GM23338 (cell line): ENCODE results near the gene CNTNAP2. TPM values are rescaled to one million over a fixed set of nuclear protein-coding genes. Genes with fewer than 3 reads are reported as not detected.

ENCODE experiments used
- ATAC-seq: fragments of 200-7000 bp; cut with Tn5 transposase; 3 replicates; pipeline ENCODE4 v1.9.1; 2020
- DNase-seq: peaks from one replicate; pipeline ENCODE4 v3.0.0-alpha.2; 2015; ENCODE audit warnings: low spot score
- H2AFZ ChIP-seq: fragments of 200-600 bp; sonication (generic); 2 replicates; pipeline ENCODE4 v1.8.0; 2016; ENCODE audit warnings: antibody characterized with exemption, mild to moderate bottlenecking, moderate library complexity
- H3F3A ChIP-seq: fragments of 200-600 bp; sonication (generic); replicated peaks from 2 replicates; pipeline ENCODE4 v1.8.0; 2017; ENCODE audit warnings: antibody characterized with exemption, mixed run types, low read depth
- H3K27ac ChIP-seq: fragments of 200-600 bp; sonication (generic); 2 replicates; pipeline ENCODE4 v1.6.1; 2016; ENCODE audit warnings: low read depth
- H3K27me3 ChIP-seq: fragments of 200-600 bp; sonication (generic); 2 replicates; pipeline ENCODE4 v1.8.0; 2016; ENCODE audit warnings: mild to moderate bottlenecking, mixed run types, moderate library complexity; ENCODE audit not compliant: insufficient read depth
- H3K36me3 ChIP-seq: fragments of 200-600 bp; sonication (generic); 2 replicates; pipeline ENCODE4 v1.8.0; 2016; ENCODE audit warnings: mild to moderate bottlenecking; ENCODE audit not compliant: insufficient read depth
- H3K4me1 ChIP-seq: fragments of 200-600 bp; sonication (generic); 2 replicates; pipeline ENCODE4 v1.8.0; 2016; ENCODE audit warnings: mild to moderate bottlenecking, moderate library complexity; ENCODE audit not compliant: insufficient read depth
- H3K4me2 ChIP-seq: fragments of 200-600 bp; sonication (generic); 2 replicates; pipeline ENCODE4 v1.7.1; 2017; ENCODE audit warnings: mixed run types
- H3K4me3 ChIP-seq: fragments of 200-600 bp; sonication (generic); 2 replicates; pipeline ENCODE4 v1.6.1; 2016; ENCODE audit warnings: mixed run types
- H3K79me2 ChIP-seq: fragments of 200-600 bp; sonication (generic); replicated peaks from 2 replicates; pipeline ENCODE4 v1.8.0; 2017; ENCODE audit warnings: mild to moderate bottlenecking; ENCODE audit not compliant: insufficient read depth
- H3K9me2 ChIP-seq: fragments of 200-600 bp; sonication (generic); 2 replicates; pipeline ENCODE4 v1.8.0; 2017; ENCODE audit not compliant: insufficient read depth
- H4K20me1 ChIP-seq: fragments of 200-600 bp; sonication (generic); replicated peaks from 2 replicates; pipeline ENCODE4 v1.8.0; 2017; ENCODE audit warnings: mild to moderate bottlenecking; ENCODE audit not compliant: insufficient read depth
- H3K27ac Mint-ChIP-seq: 2 replicates; pipeline ENCODE4 v1.8.0; 2020; ENCODE audit warnings: inconsistent platforms, mild to moderate bottlenecking, moderate library complexity, mixed read lengths
- H3K27me3 Mint-ChIP-seq: 3 replicates; pipeline ENCODE4 v1.8.0; 2022; ENCODE audit warnings: low read depth, mild to moderate bottlenecking, moderate library complexity, mixed read lengths, inconsistent platforms; ENCODE audit not compliant: insufficient read depth, poor library complexity
- H3K36me3 Mint-ChIP-seq: 3 replicates; pipeline ENCODE4 v1.8.0; 2021; ENCODE audit warnings: low read depth, mild to moderate bottlenecking, inconsistent platforms, moderate library complexity, mixed read lengths
- H3K4me1 Mint-ChIP-seq: 3 replicates; pipeline ENCODE4 v1.8.0; 2020; ENCODE audit warnings: mild to moderate bottlenecking, inconsistent platforms, mixed read lengths
- H3K4me3 Mint-ChIP-seq: 3 replicates; pipeline ENCODE4 v1.8.0; 2021; ENCODE audit warnings: moderate library complexity, mild to moderate bottlenecking, inconsistent platforms, mixed read lengths
- H3K9me3 Mint-ChIP-seq: 3 replicates; pipeline ENCODE4 v1.8.0; 2020; ENCODE audit warnings: moderate library complexity, mild to moderate bottlenecking, inconsistent platforms, mixed read lengths
- CREB1 ChIP-seq: fragments of 250-450 bp; sonication (Bioruptor Pico); IDR thresholded peaks from 2 replicates; pipeline ENCODE4 v1.5.0; 2020; ENCODE audit warnings: low read depth, mild to moderate bottlenecking, moderate library complexity
- ETS1 ChIP-seq: IDR thresholded peaks from 2 replicates; pipeline ENCODE4 v1.6.1; 2016; ENCODE audit warnings: antibody characterized with exemption
- EZH2 ChIP-seq: fragments of 200-600 bp; sonication (generic); IDR thresholded peaks from one replicate; pipeline ENCODE4 v1.8.0; 2017; ENCODE audit warnings: antibody characterized with exemption, mild to moderate bottlenecking, low read depth; ENCODE audit not compliant: unreplicated experiment
- EZH2phosphoT487 ChIP-seq: fragments of 200-600 bp; sonication (generic); IDR thresholded peaks from one replicate; pipeline ENCODE4 v1.8.1; 2018; ENCODE audit warnings: antibody characterized with exemption; ENCODE audit not compliant: unreplicated experiment
- JUNB ChIP-seq: IDR thresholded peaks from one replicate; pipeline ENCODE4 v1.6.1; 2016; ENCODE audit warnings: antibody characterized with exemption; ENCODE audit not compliant: unreplicated experiment
- NANOG ChIP-seq: IDR thresholded peaks from 2 replicates; pipeline ENCODE4 v1.6.1; 2016; ENCODE audit warnings: antibody characterized with exemption, borderline replicate concordance
- POLR2AphosphoS5 ChIP-seq: IDR thresholded peaks from 2 replicates; pipeline ENCODE4 v1.6.1; 2016; ENCODE audit warnings: antibody characterized with exemption, low read depth
- STAT1 ChIP-seq: IDR thresholded peaks from one replicate; pipeline ENCODE4 v1.6.1; 2016; ENCODE audit warnings: antibody characterized with exemption; ENCODE audit not compliant: unreplicated experiment
- ZNF114 ChIP-seq: fragments of 250-450 bp; sonication (Bioruptor Pico); IDR thresholded peaks from 2 replicates; pipeline ENCODE4 v1.5.0; 2020; ENCODE audit warnings: mild to moderate bottlenecking, moderate library complexity
- ZNF331 ChIP-seq: fragments of 250-450 bp; sonication (Bioruptor Pico); IDR thresholded peaks from 2 replicates; pipeline ENCODE4 v1.5.0; 2020; ENCODE audit warnings: low read depth, mild to moderate bottlenecking, moderate library complexity
- polyA plus RNA-seq: library from polyadenylated mRNA; unstranded; fragments of >200 nt; fragmentation: Nextera tagmentation; extraction: Ambion mirVana; gene quantifications from 2 replicates; pipeline ENCODE4 v1.2.1, GENCODE V29; 2016
- total RNA-seq: library from RNA; depleted of rRNA; stranded (reverse); fragments of >200 nt; shearing (Covaris generic); gene quantifications from 2 replicates; pipeline ENCODE4 v1.2.3, GENCODE V29; 2014
- TF ChIP-seq, protein P1 (sequence below): fragments of 250-450 bp; sonication (Bioruptor Pico); IDR thresholded peaks from 2 replicates; pipeline ENCODE4 v1.5.0; 2020; ENCODE audit warnings: mild to moderate bottlenecking, moderate library complexity
- TF ChIP-seq, protein P2 (sequence below), 2 experiments: fragments of 200-600 bp in 1 of 2; sonication (generic) in 1 of 2; conservative IDR thresholded peaks; 2 replicates each; pipeline versions ENCODE4 v1.5.1 to v1.6.1; 2016 to 2017; ENCODE audit warnings: antibody characterized with exemption in 2 of 2, low read depth in 2 of 2, mild to moderate bottlenecking in 2 of 2, moderate library complexity in 1 of 2

The CNTNAP2 gene
- total and polyA plus RNA-seq, 2 experiments from 2014 or later: 38.2 to 61.3 TPM

GRCh38 chr7:148144827-148145226 lies 2028.2 kb downstream of the CNTNAP2 start:
- no peak for TF ChIP-seq NANOG
- TF ChIP-seq, protein P1, sequence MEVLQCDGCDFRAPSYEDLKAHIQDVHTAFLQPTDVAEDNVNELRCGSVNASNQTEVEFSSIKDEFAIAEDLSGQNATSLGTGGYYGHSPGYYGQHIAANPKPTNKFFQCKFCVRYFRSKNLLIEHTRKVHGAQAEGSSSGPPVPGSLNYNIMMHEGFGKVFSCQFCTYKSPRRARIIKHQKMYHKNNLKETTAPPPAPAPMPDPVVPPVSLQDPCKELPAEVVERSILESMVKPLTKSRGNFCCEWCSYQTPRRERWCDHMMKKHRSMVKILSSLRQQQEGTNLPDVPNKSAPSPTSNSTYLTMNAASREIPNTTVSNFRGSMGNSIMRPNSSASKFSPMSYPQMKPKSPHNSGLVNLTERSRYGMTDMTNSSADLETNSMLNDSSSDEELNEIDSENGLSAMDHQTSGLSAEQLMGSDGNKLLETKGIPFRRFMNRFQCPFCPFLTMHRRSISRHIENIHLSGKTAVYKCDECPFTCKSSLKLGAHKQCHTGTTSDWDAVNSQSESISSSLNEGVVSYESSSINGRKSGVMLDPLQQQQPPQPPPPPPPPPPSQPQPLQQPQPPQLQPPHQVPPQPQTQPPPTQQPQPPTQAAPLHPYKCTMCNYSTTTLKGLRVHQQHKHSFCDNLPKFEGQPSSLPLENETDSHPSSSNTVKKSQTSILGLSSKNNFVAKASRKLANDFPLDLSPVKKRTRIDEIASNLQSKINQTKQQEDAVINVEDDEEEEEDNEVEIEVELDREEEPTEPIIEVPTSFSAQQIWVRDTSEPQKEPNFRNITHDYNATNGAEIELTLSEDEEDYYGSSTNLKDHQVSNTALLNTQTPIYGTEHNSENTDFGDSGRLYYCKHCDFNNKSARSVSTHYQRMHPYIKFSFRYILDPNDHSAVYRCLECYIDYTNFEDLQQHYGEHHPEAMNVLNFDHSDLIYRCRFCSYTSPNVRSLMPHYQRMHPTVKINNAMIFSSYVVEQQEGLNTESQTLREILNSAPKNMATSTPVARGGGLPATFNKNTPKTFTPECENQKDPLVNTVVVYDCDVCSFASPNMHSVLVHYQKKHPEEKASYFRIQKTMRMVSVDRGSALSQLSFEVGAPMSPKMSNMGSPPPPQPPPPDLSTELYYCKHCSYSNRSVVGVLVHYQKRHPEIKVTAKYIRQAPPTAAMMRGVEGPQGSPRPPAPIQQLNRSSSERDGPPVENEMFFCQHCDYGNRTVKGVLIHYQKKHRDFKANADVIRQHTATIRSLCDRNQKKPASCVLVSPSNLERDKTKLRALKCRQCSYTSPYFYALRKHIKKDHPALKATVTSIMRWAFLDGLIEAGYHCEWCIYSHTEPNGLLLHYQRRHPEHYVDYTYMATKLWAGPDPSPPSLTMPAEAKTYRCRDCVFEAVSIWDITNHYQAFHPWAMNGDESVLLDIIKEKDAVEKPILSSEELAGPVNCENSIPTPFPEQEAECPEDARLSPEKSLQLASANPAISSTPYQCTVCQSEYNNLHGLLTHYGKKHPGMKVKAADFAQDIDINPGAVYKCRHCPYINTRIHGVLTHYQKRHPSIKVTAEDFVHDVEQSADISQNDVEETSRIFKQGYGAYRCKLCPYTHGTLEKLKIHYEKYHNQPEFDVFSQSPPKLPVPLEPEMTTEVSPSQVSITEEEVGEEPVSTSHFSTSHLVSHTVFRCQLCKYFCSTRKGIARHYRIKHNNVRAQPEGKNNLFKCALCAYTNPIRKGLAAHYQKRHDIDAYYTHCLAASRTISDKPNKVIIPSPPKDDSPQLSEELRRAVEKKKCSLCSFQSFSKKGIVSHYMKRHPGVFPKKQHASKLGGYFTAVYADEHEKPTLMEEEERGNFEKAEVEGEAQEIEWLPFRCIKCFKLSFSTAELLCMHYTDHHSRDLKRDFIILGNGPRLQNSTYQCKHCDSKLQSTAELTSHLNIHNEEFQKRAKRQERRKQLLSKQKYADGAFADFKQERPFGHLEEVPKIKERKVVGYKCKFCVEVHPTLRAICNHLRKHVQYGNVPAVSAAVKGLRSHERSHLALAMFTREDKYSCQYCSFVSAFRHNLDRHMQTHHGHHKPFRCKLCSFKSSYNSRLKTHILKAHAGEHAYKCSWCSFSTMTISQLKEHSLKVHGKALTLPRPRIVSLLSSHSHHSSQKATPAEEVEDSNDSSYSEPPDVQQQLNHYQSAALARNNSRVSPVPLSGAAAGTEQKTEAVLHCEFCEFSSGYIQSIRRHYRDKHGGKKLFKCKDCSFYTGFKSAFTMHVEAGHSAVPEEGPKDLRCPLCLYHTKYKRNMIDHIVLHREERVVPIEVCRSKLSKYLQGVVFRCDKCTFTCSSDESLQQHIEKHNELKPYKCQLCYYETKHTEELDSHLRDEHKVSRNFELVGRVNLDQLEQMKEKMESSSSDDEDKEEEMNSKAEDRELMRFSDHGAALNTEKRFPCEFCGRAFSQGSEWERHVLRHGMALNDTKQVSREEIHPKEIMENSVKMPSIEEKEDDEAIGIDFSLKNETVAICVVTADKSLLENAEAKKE (CRISPR knock-in tag): no peak
- TF ChIP-seq CREB1 (CRISPR knock-in tag): no peak
- TF ChIP-seq POLR2AphosphoS5: no peak
- Mint-ChIP-seq H3K9me3 (peaks cover 49% of the 10 kb centered on the region), H3K4me3 (no peak overlapping the region), H3K36me3 (peaks cover 12% of the 10 kb centered on the region), H3K4me1 (no peaks in the 10 kb centered on the region), H3K27ac (no peak overlapping the region), H3K27me3 (peaks cover 2% of the 10 kb centered on the region)
- H3K9me2 ChIP-seq: no peaks in the 10 kb centered on the region
- H3K79me2 ChIP-seq: no peaks in the 10 kb centered on the region
- no peaks in the 10 kb centered on the region for H3F3A ChIP-seq
- H2AFZ ChIP-seq: no peak overlapping the region; the same call in 1 of the 2 replicates
- ATAC-seq (no peak), DNase-seq (no peak)
- no peaks in the 10 kb centered on the region for H3K4me1 ChIP-seq
- no peaks in the 10 kb centered on the region for H3K36me3 ChIP-seq
- no peaks in the 10 kb centered on the region for H3K27me3 ChIP-seq
- H3K4me3 ChIP-seq: no peak overlapping the region
- no peak overlapping the region for H3K27ac ChIP-seq
- H3K4me2 ChIP-seq: no peak overlapping the region
- no peaks in the 10 kb centered on the region for H4K20me1 ChIP-seq

- Histone ChIP-seq H3K27me3 (no peaks in the 10 kb centered on the region), H3K79me2 (no peaks in the 10 kb centered on the region), H3K4me3 (no peak overlapping the region), H3K4me1 (no peaks in the 10 kb centered on the region), H3K9me2 (no peaks in the 10 kb centered on the region), H3F3A (no peaks in the 10 kb centered on the region), H3K36me3 (no peaks in the 10 kb centered on the region), H3K4me2 (no peak overlapping the region), H3K27ac (no peak overlapping the region), H4K20me1 (no peaks in the 10 kb centered on the region), H2AFZ (no peak overlapping the region)
- no peak overlapping the region for H3K4me3 Mint-ChIP-seq
- no peak overlapping the region for H3K27ac Mint-ChIP-seq
- ATAC-seq (no peak), DNase-seq (no peak)
- H3K36me3 Mint-ChIP-seq: peaks cover 3% of the 10 kb centered on the region; the same call in 2 of the 3 replicates
- H3K27me3 Mint-ChIP-seq: peaks cover 2% of the 10 kb centered on the region
- H3K4me1 Mint-ChIP-seq: no peaks in the 10 kb centered on the region
- peaks cover 37% of the 10 kb centered on the region for H3K9me3 Mint-ChIP-seq
- TF ChIP-seq, protein P2, sequence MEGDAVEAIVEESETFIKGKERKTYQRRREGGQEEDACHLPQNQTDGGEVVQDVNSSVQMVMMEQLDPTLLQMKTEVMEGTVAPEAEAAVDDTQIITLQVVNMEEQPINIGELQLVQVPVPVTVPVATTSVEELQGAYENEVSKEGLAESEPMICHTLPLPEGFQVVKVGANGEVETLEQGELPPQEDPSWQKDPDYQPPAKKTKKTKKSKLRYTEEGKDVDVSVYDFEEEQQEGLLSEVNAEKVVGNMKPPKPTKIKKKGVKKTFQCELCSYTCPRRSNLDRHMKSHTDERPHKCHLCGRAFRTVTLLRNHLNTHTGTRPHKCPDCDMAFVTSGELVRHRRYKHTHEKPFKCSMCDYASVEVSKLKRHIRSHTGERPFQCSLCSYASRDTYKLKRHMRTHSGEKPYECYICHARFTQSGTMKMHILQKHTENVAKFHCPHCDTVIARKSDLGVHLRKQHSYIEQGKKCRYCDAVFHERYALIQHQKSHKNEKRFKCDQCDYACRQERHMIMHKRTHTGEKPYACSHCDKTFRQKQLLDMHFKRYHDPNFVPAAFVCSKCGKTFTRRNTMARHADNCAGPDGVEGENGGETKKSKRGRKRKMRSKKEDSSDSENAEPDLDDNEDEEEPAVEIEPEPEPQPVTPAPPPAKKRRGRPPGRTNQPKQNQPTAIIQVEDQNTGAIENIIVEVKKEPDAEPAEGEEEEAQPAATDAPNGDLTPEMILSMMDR (conservative IDR thresholded peaks at IDR 0.05; ENCODE audit: low read depth in 2 of 2): no peak
- no peak for TF ChIP-seq ETS1
- no peak for TF ChIP-seq POLR2AphosphoS5
- no peak for TF ChIP-seq STAT1
- no peak for TF ChIP-seq NANOG
- TF ChIP-seq EZH2: no peak
- TF ChIP-seq ZNF331 (CRISPR knock-in tag): no peak
- TF ChIP-seq CREB1 (CRISPR knock-in tag): no peak
- no peak for TF ChIP-seq ZNF114 (CRISPR knock-in tag)
- no peak for TF ChIP-seq JUNB
- no peak for TF ChIP-seq EZH2phosphoT487
Observed at GRCh38 chr7:148146346-148146745, 2029.7 kb downstream of the CNTNAP2 start.
